Upper lobe of left lung (tissue), 4 donors: ENCODE data around the gene GNRH2.

Experiments
- EP300 ChIP-seq, 4 donors: sonication (generic); formaldehyde crosslinking; IDR thresholded peaks; one replicate each; pipeline ENCODE4 v1.5.1; 2017; ENCODE audit warnings: antibody characterized with exemption in 4 of 4, control low read depth in 2 of 4
- POLR2A ChIP-seq, 4 donors: fragments of 450-650 bp; IDR thresholded peaks; one replicate each; pipeline ENCODE4 v1.5.1; 2016 to 2017; ENCODE audit warnings: antibody characterized with exemption in 4 of 4, mild to moderate bottlenecking in 2 of 4
- POLR2AphosphoS5 ChIP-seq, 2 donors: sonication (generic); formaldehyde crosslinking; IDR thresholded peaks; one replicate each; pipeline ENCODE4 v1.5.1; 2017; ENCODE audit warnings: antibody characterized with exemption in 2 of 2
- TF ChIP-seq, protein P1 (sequence below), 6 experiments: fragments of 450-650 bp in 4 of 6; fragments of 200-600 bp in 2 of 6; sonication (generic) in 2 of 6; IDR thresholded peaks; one replicate each; pipeline ENCODE4 v1.5.1; 2016 to 2019; ENCODE audit warnings: antibody characterized with exemption in 6 of 6

DNA sequence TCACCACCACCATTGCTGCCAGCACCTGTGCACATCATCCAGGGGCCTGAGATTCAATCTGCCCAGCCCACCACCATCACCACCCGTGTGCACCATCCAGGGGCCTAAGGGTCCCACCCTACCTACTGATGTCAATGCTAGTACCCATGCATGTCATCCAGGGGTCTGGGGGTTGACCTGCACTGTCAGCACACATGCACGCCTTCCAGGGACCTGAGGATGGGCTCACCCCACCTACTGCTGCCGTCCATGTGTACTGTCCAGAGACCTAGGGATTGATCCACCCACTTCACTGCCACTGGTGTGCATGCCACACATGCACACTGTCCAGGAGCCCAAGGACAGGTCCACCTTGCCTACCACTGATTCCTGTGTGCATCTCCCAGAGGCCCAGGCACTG is 16.1 kb downstream of the GNRH2 start:
- TF ChIP-seq, protein P1, sequence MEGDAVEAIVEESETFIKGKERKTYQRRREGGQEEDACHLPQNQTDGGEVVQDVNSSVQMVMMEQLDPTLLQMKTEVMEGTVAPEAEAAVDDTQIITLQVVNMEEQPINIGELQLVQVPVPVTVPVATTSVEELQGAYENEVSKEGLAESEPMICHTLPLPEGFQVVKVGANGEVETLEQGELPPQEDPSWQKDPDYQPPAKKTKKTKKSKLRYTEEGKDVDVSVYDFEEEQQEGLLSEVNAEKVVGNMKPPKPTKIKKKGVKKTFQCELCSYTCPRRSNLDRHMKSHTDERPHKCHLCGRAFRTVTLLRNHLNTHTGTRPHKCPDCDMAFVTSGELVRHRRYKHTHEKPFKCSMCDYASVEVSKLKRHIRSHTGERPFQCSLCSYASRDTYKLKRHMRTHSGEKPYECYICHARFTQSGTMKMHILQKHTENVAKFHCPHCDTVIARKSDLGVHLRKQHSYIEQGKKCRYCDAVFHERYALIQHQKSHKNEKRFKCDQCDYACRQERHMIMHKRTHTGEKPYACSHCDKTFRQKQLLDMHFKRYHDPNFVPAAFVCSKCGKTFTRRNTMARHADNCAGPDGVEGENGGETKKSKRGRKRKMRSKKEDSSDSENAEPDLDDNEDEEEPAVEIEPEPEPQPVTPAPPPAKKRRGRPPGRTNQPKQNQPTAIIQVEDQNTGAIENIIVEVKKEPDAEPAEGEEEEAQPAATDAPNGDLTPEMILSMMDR (IDR thresholded peaks at IDR 0.05) = no peak
- TF ChIP-seq POLR2AphosphoS5 (IDR thresholded peaks at IDR 0.05) (no peak), POLR2A (IDR thresholded peaks at IDR 0.05) (no peak), EP300 (IDR thresholded peaks at IDR 0.05) (no peak)
